Prostate gland (tissue), 2 donors: ENCODE measurements around the gene CHN1.

Experiments
- POLR2A ChIP-seq: fragments of 450-650 bp; IDR thresholded peaks from one replicate; pipeline ENCODE4 v1.6.1; 2016; ENCODE audit warnings: antibody characterized with exemption, mild to moderate bottlenecking
- POLR2AphosphoS5 ChIP-seq: sonication (generic); formaldehyde crosslinking; IDR thresholded peaks from one replicate; pipeline ENCODE4 v1.6.1; 2017; ENCODE audit warnings: antibody characterized with exemption
- TF ChIP-seq, protein P1 (sequence below), 4 experiments: fragments of 200-600 bp in 2 of 4; fragments of 450-650 bp in 2 of 4; sonication (generic) in 2 of 4; IDR thresholded peaks; 1 replicate in 3 of 4; 2 replicates in 1 of 4; pipeline ENCODE4 v1.5.1; 2016 to 2019; ENCODE audit warnings: antibody characterized with exemption in 4 of 4, mild to moderate bottlenecking in 2 of 4, moderate library complexity in 2 of 4

DNA sequence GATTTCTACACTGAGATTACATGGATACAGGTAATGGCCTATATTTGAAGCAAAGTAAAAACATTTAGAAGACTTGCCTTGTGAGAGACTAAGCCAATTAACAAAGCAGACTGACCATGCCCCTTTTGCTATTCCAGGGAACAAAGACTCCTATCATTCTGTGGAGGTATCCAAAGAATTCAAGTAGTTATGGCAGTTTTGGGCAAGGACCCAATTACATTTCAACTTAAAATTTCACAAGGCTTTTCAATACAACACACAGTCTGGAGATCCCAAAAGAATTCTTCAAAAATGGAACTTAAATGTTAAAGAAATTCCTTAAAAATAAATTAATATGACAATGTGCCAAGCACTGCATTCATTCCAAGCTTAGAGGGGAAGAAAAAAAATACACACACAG, 131.7 kb downstream of the CHN1 start:
- TF ChIP-seq POLR2AphosphoS5 = no peak
- TF ChIP-seq, protein P1, sequence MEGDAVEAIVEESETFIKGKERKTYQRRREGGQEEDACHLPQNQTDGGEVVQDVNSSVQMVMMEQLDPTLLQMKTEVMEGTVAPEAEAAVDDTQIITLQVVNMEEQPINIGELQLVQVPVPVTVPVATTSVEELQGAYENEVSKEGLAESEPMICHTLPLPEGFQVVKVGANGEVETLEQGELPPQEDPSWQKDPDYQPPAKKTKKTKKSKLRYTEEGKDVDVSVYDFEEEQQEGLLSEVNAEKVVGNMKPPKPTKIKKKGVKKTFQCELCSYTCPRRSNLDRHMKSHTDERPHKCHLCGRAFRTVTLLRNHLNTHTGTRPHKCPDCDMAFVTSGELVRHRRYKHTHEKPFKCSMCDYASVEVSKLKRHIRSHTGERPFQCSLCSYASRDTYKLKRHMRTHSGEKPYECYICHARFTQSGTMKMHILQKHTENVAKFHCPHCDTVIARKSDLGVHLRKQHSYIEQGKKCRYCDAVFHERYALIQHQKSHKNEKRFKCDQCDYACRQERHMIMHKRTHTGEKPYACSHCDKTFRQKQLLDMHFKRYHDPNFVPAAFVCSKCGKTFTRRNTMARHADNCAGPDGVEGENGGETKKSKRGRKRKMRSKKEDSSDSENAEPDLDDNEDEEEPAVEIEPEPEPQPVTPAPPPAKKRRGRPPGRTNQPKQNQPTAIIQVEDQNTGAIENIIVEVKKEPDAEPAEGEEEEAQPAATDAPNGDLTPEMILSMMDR (IDR thresholded peaks at IDR 0.05) = no peak
- TF ChIP-seq POLR2A = no peak
